GM21447 (cell line): ENCODE data around the gene CH25H.

Experiments used
- ATAC-seq: cut with Tn5 transposase; IDR thresholded peaks from one replicate; pipeline ENCODE4 v1.9.1; 2021; ENCODE audit not compliant: unreplicated experiment

Gene CH25H

GRCh38 chr10:89235073-89235798 is 28.1 kb upstream of the CH25H start:
- ATAC-seq = no peak

- no peak for ATAC-seq
These were observed 25.9 kb upstream of the CH25H start for GRCh38 chr10:89233033-89233432.

GRCh38 chr10:89228962-89229361 is 21.8 kb upstream of the CH25H start:
- ATAC-seq = no peak

GRCh38 chr10:89228146-89228545 is 21.0 kb upstream of the CH25H start:
- no peak for ATAC-seq

GRCh38 chr10:89226891-89227290 is 19.8 kb upstream of the CH25H start:
- no peak for ATAC-seq

GRCh38 chr10:89224739-89225443 is 17.8 kb upstream of the CH25H start:
- ATAC-seq = no peak

- no peak for ATAC-seq
These were observed 14.8 kb upstream of the CH25H start for GRCh38 chr10:89221919-89222318.

GRCh38 chr10:89219513-89220218 is 12.5 kb upstream of the CH25H start:
- ATAC-seq = no peak

- no peak for ATAC-seq
These were observed 10.2 kb upstream of the CH25H start for GRCh38 chr10:89217057-89217990.

- no peak for ATAC-seq
These were observed 8.9 kb upstream of the CH25H start for GRCh38 chr10:89216056-89216455.

- ATAC-seq = no peak
These were observed 8.4 kb upstream of the CH25H start for GRCh38 chr10:89215511-89215910.

- ATAC-seq = no peak
These were observed 7.5 kb upstream of the CH25H start for GRCh38 chr10:89214566-89215165.

GRCh38 chr10:89213191-89213808 is 6.2 kb upstream of the CH25H start:
- ATAC-seq = no peak

GRCh38 chr10:89210794-89211425 is 3.8 kb upstream of the CH25H start:
- no peak for ATAC-seq

- no peak for ATAC-seq
These were observed 2.6 kb upstream of the CH25H start for GRCh38 chr10:89209718-89210117.

- no peak for ATAC-seq
These were observed 859 bp upstream of the CH25H start for GRCh38 chr10:89207801-89208551.

GRCh38 chr10:89206402-89207180 is 526 bp downstream of the CH25H start:
- no peak for ATAC-seq

GRCh38 chr10:89204621-89205185 is 2.4 kb downstream of the CH25H start:
- ATAC-seq = no peak
